ENCODE measurements around the gene LRP8.
"Not testable (repeated sequence)": the region's sequence is repeated elsewhere in the genome, so short reads cannot be mapped to it uniquely, and the experiment has no call there.

Gene LRP8

GRCh38 chr1:53293123-53293522 lies 34.7 kb downstream of the LRP8 start:
- TF ChIP-seq GATA1 (IDR thresholded peaks at IDR 0.05; ENCODE audit: low read depth, low read length) (no peak), POLR2A (IDR thresholded peaks at IDR 0.05; ENCODE audit: low read length) (no peak)
- no peak for DNase-seq

GRCh38 chr1:53292690-53293089 lies 35.2 kb downstream of the LRP8 start:
- no peak for DNase-seq
- TF ChIP-seq GATA1 (IDR thresholded peaks at IDR 0.05; ENCODE audit: low read depth, low read length) (no peak), POLR2A (IDR thresholded peaks at IDR 0.05; ENCODE audit: low read length) (no peak)

- DNase-seq, result peak in 1 of 2 experiments; percentile 7
- TF ChIP-seq GATA1 (IDR thresholded peaks at IDR 0.05; ENCODE audit: low read depth, low read length), result no peak
Measured at GRCh38 chr1:53291574-53291973, 36.3 kb downstream of the LRP8 start.

- TF ChIP-seq GATA1 (IDR thresholded peaks at IDR 0.05; ENCODE audit: low read depth, low read length), result no peak
- no peak for TF ChIP-seq POLR2A (IDR thresholded peaks at IDR 0.05; ENCODE audit: low read length)
- DNase-seq, result no peak
Measured at GRCh38 chr1:53288790-53289429, 39.0 kb downstream of the LRP8 start.

GRCh38 chr1:53288002-53288789 lies 39.7 kb downstream of the LRP8 start:
- no peak for DNase-seq
- TF ChIP-seq GATA1 (IDR thresholded peaks at IDR 0.05; ENCODE audit: low read depth, low read length) (no peak), POLR2A (IDR thresholded peaks at IDR 0.05; ENCODE audit: low read length) (no peak)

- no peak for DNase-seq
- TF ChIP-seq POLR2A (IDR thresholded peaks at IDR 0.05; ENCODE audit: low read length) (no peak), GATA1 (IDR thresholded peaks at IDR 0.05; ENCODE audit: low read depth, low read length) (no peak)
Measured at GRCh38 chr1:53286955-53287354, 40.9 kb downstream of the LRP8 start.

GRCh38 chr1:53285969-53286760 lies 41.7 kb downstream of the LRP8 start:
- no peak for TF ChIP-seq POLR2A (IDR thresholded peaks at IDR 0.05; ENCODE audit: low read length)
- TF ChIP-seq GATA1 (IDR thresholded peaks at IDR 0.05; ENCODE audit: low read depth, low read length), result no peak
- DNase-seq, result no peak

- TF ChIP-seq GATA1 (IDR thresholded peaks at IDR 0.05; ENCODE audit: low read depth, low read length), result no peak
- no peak for TF ChIP-seq POLR2A (IDR thresholded peaks at IDR 0.05; ENCODE audit: low read length)
- DNase-seq, result no peak
Measured at GRCh38 chr1:53285546-53285945, 42.3 kb downstream of the LRP8 start.

- TF ChIP-seq GATA1 (IDR thresholded peaks at IDR 0.05; ENCODE audit: low read depth, low read length), result no peak
- TF ChIP-seq POLR2A (IDR thresholded peaks at IDR 0.05; ENCODE audit: low read length), result no peak
- DNase-seq, result no peak
Measured at GRCh38 chr1:53284224-53285020, 43.4 kb downstream of the LRP8 start.

- DNase-seq, result not testable (repeated sequence)
Measured at GRCh38 chr1:53283156-53283555, 44.7 kb downstream of the LRP8 start.

GRCh38 chr1:53281133-53281532 lies 46.7 kb downstream of the LRP8 start:
- DNase-seq, result no peak
- TF ChIP-seq GATA1 (IDR thresholded peaks at IDR 0.05; ENCODE audit: low read depth, low read length), result no peak
- TF ChIP-seq POLR2A (IDR thresholded peaks at IDR 0.05; ENCODE audit: low read length), result no peak

- TF ChIP-seq GATA1 (IDR thresholded peaks at IDR 0.05; ENCODE audit: low read depth, low read length), result no peak
- no peak for DNase-seq
Measured at GRCh38 chr1:53280496-53280895, 47.4 kb downstream of the LRP8 start.

GRCh38 chr1:53279296-53280200 lies 48.3 kb downstream of the LRP8 start:
- no peak for DNase-seq

More at GRCh38 chr1:53279296-53280200, 48.3 kb downstream of the LRP8 start:
- TF ChIP-seq POLR2A (IDR thresholded peaks at IDR 0.05; ENCODE audit: low read length) (no peak), GATA1 (IDR thresholded peaks at IDR 0.05; ENCODE audit: low read depth, low read length) (no peak)
